ENCODE measurements around the gene CD7. TPM values are rescaled to one million over a fixed set of nuclear protein-coding genes. Genes with fewer than 3 reads are reported as not detected.
A peak's percentile ranks its signal among the peaks of the same experiment; 100 is the strongest.

CD7 gene
- total and polyA plus RNA-seq, 2 donors (not counting 1 experiment from before 2014, with no cell fraction given): 0.67 to 1.3 TPM

DNA sequence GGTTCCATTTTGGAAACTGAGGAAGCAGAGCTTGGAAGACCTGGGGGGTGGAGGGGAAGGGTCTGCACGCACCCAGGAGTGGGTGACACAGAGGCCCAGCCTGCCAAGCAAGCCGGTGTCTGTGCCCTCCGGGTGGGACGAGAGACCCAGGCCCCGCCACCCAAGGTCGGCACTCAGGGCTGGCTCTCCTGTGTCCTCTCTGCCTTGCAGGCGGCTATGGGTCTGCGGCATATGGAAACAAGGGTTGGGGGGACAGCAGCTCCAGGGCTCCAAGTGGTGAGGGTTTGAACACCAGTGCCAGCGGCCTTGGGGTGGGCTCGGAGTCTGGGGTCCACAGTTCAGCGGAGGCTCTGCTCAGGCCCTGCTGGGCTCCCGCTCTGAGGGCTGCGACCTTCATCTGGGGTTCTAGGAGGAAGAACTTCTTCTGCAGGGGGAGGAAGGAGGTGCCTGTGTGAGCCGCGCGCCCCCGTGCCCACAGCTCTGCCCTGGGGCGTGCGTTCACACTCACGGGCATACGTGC is 4.6 kb upstream of the CD7 start:
- POLR2A ChIA-PET: no interaction called here
- Histone ChIP-seq H3K27ac (ENCODE audit: low read length in 2 of 2) (no peak overlapping the region), H3K79me2 (ENCODE audit: control insufficient read depth, insufficient read depth, low read length) (no peaks in the 10 kb centered on the region), H3K36me3 (replicated peaks in 1 of 2; ENCODE audit: control extremely low read depth in 1 of 2, control insufficient read depth in 1 of 2, extremely low read depth in 1 of 2, insufficient read depth in 2 of 2, low read length in 1 of 2) (no peaks in the 10 kb centered on the region), H2AFZ (ENCODE audit: insufficient read depth, low read depth, low read length, poor library complexity, severe bottlenecking) (no peak overlapping the region), H4K20me1 (ENCODE audit: control insufficient read depth, insufficient read depth, low read length, poor library complexity, severe bottlenecking) (no peaks in the 10 kb centered on the region), H3K4me1 (ENCODE audit: control insufficient read depth in 2 of 2, insufficient read depth in 2 of 2, low read length in 2 of 2) (peaks cover 8 to 9% of the 10 kb centered on the region in 2 donors), H3K9ac (ENCODE audit: low read length) (no peak overlapping the region), H3K4me3 (ENCODE audit: control extremely low read depth in 1 of 5, extremely low read depth in 1 of 5, insufficient read depth in 1 of 5, low read depth in 2 of 5, low read length in 4 of 5) (no peak overlapping the region), H3K4me2 (replicated peaks; ENCODE audit: low read depth, low read length, poor library complexity, severe bottlenecking) (peak overlapping the region; percentile 73), H3K27me3 (replicated peaks in 1 of 4; ENCODE audit: control extremely low read depth in 1 of 4, control insufficient read depth in 3 of 4, insufficient read depth in 4 of 4, low read length in 3 of 4) (peaks cover 0 to 17% (median 4%) of the 10 kb centered on the region in 4 experiments), H3K9me3 (ENCODE audit: control extremely low read depth in 1 of 3, control insufficient read depth in 2 of 3, insufficient read depth in 1 of 3, low read length in 2 of 3) (peaks cover 0 to 18% (median 0%) of the 10 kb centered on the region in 3 donors)
- Mint-ChIP-seq H3K27ac (no peak overlapping the region), H3K4me3 (peak overlapping the region; percentile 29), H3K9me3 (ENCODE audit: insufficient read depth) (no peaks in the 10 kb centered on the region), H3K27me3 (no peaks in the 10 kb centered on the region), H3K4me1 (peaks cover 3% of the 10 kb centered on the region)
- ATAC-seq (ENCODE audit: low read depth): no peak
- intact Hi-C loops (cut with micrococcal nuclease): loop anchor here (1.0 kb wide), 5 partner anchors 21 to 116 kb away; partner anchors contain the start of gene CSNK1D
- peak; percentile 32 for DNase-seq
- 75% methylated on average over 11 of the region's 21 CpGs for WGBS (ENCODE audit: insufficient coverage)
- TF ChIP-seq EZH2 (IDR thresholded peaks at IDR 0.05; ENCODE audit: borderline replicate concordance, insufficient read depth, low read depth, low read length, poor library complexity, severe bottlenecking): no peak
- TF ChIP-seq, protein P1, sequence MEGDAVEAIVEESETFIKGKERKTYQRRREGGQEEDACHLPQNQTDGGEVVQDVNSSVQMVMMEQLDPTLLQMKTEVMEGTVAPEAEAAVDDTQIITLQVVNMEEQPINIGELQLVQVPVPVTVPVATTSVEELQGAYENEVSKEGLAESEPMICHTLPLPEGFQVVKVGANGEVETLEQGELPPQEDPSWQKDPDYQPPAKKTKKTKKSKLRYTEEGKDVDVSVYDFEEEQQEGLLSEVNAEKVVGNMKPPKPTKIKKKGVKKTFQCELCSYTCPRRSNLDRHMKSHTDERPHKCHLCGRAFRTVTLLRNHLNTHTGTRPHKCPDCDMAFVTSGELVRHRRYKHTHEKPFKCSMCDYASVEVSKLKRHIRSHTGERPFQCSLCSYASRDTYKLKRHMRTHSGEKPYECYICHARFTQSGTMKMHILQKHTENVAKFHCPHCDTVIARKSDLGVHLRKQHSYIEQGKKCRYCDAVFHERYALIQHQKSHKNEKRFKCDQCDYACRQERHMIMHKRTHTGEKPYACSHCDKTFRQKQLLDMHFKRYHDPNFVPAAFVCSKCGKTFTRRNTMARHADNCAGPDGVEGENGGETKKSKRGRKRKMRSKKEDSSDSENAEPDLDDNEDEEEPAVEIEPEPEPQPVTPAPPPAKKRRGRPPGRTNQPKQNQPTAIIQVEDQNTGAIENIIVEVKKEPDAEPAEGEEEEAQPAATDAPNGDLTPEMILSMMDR (IDR thresholded peaks at IDR 0.05): no peak
- CTCF ChIA-PET: interaction anchor here (1.2 to 6.7 kb wide), 5 partner anchors 9 to 117 kb away, joined by 3 to 68 read pairs (median 25); no protein-coding TSS in a partner anchor
